GM21529 (cell line): ENCODE data around the gene RSU1.
A peak's percentile ranks its signal among the peaks of the same experiment; 100 is the strongest.
"Not testable (repeated sequence)": the region's sequence is repeated elsewhere in the genome, so short reads cannot be mapped to it uniquely, and the experiment has no call there.

Experiments used
- ATAC-seq: cut with Tn5 transposase; IDR thresholded peaks from one replicate; pipeline ENCODE4 v1.9.1; 2021; ENCODE audit not compliant: unreplicated experiment

The RSU1 gene

DNA sequence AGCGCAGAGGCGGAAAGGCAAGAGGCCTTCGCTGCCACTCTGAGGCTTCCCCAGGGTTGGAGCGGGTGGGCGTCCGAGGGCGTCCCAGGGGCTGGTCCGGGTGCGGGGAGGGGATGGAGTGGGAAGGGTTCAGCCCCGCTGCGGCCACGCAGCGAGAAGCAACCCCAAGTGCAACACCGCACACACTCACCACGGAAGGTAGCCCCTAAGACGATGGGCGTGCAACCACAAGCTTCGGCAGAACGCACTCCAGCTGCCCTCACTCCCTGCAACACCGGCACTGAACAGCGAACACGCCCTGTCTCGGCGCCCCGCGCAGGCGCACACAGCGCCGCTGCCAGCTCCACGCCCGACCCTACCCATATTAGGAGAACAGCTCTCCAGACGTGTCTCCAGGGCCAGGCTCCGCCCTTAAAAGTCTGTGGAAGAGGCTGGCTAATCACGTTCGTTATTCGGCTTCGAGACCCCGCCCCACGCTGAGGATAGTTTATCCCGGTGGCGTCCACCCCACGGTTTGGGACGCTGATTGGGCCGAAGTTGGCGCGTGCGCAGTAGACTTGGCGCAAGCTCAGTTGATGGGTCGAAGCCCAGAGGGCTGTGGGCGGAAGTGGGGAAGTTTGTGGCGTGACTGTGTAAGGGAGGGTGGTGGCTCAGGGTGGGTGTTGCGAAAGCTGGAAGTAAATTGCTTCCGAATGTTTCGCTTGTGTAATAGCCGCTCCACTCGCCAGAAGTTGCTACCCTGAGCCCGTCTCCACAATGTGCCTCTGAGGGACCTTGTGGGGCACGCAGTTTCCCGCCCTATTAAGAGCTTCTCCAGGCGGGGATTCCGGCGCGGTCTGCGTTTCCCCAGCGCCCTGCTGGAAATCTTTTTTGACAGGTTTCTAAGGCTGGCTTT is at the start of gene RSU1:
TSS of gene RSU1 (minus strand) at position 300 of the 895 bp plus-strand sequence. CDS start 343 bp downstream, outside the sequence.
- peak; percentile 99 for ATAC-seq

DNA sequence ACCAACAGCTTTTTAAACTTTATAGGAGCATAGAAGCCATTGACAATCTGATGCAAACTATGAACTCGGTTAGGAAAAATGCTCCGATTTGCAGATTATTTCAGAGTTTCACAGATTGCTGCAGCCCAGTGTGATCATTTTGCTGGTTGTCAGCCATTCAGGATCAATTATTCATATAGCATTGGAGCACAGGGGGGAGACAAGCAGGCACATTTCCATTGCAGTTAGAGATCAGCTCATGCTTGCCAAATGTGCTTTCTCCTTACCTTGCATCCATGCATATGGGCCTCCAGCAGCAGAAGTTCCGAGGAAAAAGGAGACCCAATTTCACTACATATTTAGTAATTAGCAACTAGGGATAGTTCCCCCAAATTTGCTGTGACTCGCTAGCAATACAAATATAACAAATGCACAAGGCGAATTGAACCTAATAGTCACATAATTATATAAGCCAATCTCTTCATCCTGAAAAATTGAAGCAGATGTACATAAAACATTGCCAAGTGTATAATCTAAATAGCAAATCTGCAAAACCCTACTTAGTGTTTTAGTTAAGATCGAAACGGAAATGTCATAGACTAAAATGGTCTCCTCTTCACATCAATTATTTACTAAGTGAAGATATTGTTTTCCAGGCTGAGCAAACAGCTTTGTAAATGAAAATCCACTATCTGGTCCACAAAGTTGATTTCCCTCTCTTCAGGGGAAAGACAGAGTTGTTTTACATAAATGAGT is 49.5 kb upstream of the RSU1 start:
- ATAC-seq, result no peak

DNA sequence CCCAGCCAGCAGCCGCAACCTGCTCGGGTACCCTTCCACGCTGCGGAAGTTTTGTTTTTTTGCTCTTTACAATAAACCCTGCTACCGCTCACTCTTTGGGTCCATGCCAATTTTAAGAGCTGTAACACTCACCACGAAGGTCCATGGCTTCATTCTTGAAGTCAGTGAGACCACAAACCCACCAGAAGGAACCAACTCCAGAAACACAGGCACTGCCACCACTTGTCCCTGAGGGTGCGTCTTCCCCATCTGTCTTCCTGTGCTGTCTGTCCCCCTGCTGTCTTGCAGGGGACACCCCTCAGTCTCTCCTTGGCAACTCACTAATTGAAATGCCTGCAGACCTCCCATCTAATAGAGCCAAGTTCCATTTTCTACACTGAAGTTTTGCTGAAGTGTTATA is 48.5 kb upstream of the RSU1 start:
- no peak for ATAC-seq

DNA sequence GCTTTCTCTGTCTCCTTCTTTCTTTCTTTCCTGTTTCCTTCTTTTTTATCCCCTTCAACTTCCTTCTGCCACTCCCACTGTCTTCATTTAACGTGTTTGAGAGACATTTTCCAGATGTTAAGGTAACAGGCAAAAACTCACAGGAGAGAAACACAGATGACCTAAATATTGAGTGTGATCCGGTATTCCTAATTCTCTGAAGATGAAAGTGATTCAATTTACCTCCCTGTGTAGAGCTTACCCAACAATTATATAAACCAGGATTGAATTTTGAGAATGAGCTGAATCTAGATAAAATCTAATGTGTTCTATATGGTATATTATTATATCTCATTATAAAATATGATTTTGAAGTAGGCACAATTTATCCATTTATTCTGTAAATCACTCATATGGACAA is 46.5 kb upstream of the RSU1 start:
- ATAC-seq, result no peak

DNA sequence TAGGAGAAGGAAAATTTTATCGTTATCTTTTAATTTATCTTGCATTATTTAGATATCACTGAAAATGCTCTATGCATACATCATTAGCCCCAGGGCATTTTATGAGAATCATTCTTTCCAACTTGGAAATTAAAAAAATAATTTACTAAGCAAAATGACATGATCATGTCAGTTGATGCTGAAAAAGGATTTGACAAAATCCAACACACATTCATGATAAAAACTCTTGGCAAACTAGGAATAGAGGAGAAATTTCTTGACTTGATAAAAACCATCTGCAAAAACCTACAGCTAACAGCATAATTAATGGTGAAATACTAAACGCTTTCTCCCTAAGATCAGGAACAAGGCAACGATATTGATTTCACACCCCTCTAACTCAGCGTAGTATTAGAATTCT is 40.2 kb upstream of the RSU1 start:
- ATAC-seq, result no peak

DNA sequence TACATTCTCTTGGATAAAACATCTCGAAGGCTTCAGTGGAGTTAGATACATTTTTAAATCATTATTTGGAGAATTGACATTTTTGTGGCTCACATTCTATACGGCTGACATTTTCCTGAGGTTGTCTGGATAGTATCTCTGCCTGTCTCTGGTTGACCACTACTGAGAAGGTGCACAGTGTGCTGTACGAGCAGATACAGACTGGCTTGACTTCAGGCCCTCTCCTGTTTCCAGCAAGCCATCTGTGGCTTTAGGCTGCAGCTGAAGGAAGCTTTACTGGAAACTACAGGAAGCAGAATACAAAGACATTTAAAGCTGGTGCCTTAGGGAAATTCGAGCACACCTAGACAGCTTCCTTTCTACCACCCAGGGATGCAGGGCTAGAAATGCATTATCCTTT is 39.3 kb upstream of the RSU1 start:
- ATAC-seq, result no peak

DNA sequence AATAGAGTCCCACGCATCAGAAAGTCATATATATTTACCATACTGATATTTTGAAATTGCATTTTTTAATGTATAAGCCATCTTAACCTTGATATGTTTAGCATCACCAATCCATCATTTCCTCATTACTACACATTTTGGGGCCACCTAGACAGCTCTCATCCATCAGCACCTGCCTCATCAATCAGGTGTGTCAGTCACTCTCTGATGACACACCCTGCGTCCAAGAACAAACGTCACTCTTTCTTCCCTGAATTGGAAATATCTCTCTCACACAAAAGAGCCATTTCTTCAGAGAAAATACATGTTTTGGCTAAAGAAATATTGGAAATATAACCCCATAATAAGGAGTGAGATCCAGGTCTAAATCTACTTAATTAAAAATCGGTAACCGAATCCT is 38.9 kb upstream of the RSU1 start:
- no peak for ATAC-seq

DNA sequence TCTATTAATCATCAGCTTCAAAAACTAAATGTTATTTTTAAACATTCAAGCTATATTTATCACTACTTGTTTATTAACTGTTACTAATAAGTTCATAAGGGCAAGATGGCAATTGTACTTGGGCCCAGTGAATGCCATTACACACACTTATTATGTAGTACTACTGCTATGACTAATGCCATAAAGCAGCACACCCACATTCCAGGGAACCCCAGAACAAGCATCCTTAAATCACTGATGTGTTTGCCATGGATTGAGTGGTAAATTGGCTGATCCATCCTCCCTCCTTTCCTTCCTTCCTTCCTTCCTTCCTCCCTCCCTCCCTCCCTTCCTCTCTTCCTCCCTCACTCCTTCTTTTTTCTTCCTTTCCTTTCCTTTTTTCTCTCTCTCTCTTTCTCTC is 37.4 kb upstream of the RSU1 start:
- ATAC-seq, result no peak

DNA sequence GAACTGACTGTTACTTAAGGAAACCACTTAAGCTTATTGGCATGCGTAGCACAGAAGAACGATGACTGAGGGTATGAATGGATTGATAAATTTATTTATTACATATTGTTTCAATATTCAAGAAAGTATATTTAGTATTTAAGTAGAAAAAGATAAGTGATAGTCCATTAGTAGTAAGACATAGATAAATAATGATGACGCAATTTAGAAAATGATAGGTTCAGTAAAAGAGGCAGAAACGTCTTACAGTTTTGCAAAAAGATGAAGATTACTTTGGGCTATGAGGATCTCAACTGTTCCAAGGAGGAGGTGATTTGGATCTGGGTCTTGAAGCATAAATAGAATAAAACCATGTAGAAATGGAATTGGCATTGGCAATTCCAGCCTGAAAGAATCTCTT is 36.6 kb upstream of the RSU1 start:
- no peak for ATAC-seq

DNA sequence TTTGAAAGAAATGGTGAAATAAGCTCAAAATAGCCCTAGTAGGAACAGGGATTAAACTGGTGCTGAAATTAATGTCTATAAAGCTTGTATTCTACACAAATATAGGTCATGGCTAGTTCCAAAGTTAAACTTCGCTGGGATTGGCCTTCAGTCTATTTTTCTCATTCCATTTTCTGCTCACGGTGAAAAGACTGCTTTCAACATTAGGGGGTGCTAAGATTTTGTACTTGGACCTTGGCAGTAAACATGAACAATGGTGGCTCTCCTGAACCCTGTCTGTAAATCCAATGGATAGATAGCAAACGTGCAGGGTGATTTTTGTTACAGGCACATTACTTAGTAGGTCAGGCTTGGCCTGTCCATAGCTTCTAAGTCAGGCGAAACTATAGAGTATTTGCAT is 36.0 kb upstream of the RSU1 start:
- ATAC-seq, result no peak

DNA sequence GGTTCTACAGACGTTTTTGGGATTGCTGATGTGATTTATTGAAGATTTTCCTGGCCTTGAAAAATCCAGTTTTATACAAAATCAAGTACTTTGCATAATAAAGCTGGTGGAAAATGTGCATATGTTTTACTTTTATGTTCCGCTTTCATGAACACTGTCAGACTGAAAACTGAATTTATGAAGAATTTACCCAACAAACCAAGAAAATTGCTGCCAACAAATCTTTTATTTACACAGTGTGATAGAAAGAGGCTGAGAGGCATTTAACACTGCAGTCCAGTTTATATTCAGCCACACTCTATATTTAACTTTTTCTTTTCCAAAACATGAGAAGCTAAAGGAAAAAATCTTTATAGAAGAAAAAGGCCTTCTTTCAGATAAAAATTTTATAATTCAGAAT is 35.4 kb upstream of the RSU1 start:
- ATAC-seq, result no peak

DNA sequence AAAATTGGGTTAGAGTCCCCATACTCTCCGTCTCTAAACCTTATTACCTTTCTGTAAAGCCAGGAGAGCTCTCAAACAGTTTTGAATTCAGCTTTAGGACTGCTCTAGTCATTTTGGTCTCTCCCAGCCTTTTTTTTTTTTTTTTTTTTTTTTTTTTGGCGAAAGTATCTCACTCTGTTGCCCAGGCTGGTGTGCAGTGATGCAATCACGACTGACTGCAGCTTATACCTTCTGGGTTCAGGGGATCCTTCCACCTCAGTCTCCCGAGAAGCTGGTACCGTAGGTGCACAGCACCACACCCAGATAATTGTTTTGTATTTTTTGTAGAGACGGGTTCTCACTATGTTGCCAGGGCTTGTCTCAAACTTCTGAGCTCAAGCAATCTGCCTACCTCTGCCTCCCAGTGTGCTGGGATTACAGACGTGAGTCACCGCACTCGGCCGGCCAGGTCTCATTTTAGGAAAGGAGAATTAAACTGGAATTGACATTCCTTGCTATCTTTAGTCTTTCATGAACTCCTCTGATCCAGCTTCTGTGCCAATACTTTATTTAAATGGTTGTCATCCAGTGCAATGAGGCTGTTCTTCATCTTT is 31.4 kb upstream of the RSU1 start:
- no peak for ATAC-seq

DNA sequence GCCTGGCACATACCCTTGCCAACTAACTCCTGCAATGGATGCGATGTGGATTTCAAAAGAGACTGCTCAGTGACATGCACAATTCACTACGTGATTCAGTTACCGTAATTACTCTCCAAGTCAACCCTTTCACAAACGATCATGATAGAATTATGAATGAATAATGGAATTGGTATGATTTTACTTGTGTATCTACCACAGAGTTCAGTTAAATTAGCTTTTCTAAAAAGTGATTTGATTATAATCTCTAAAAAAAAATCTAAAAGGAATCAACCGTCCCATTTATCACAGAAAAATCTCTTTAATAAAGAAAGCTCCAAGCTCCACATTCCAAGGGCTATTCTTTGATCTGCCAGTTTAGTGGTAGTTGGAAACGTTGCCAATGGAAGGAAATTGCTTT is 30.4 kb upstream of the RSU1 start:
- no peak for ATAC-seq

DNA sequence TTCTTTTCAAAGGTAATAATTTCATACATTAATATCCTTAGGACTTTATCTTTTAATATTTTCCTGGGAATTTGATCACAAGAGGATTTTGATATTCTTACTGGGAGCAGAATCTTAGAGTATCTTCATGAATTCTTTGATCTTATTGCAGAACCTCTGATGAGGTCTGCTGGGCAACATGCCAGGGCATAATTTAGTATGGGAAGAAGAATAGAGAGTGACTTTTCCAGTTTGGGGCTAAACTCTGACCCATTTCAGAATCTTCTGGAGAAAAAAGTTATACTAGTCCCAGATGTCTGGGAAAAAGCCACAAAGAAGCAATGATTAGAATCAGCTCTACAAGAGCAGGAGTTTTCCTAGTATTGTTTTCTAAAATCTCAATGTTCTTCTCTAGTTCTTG is 28.0 kb upstream of the RSU1 start:
- no peak for ATAC-seq

DNA sequence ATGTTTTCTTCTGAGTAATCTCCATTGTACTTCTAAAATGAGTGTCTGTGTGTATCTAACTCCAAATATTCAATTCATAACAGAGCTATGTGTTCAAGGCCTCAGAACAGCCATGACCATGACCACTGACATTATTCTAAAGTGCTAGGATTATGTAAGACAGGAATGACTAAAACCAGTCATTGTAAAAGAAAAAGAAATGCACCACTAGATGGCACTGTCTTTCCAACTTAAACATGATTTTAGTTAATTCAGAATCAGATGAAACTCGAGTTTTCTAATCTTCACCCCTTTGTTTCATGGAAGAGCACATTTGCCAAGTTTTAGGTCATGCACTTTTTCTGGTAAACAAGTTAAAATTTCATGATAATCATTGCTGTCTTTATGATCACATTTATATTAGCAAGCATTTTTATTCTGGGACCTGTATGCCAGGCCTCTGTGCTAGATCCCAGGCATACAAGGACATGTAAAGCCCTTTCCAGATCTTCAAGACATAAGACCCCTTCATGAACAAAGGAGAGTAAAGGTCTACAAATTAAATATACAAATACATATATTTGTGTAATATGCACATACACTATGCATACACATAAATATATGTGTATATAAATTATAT is 26.1 kb upstream of the RSU1 start:
- ATAC-seq, result peak; percentile 66

DNA sequence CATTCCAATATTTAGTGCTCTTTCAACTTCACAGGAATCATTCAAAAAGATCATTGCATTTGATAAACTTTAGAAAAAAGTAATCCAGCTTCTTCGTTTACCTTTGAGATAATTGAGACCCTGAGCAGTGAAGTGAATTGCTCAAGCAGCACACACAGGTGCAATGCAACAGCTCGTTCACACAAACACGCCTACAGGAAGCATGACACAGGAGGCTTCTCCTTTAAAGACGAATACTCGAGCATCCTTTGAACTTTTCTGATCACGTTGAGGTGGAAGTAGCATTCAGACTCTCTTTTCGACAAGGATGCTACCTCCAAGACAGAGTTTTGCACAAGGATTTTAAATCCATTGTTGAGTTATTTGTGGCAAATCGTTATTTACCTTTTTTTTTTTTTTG is 18.0 kb upstream of the RSU1 start:
- ATAC-seq, result no peak

DNA sequence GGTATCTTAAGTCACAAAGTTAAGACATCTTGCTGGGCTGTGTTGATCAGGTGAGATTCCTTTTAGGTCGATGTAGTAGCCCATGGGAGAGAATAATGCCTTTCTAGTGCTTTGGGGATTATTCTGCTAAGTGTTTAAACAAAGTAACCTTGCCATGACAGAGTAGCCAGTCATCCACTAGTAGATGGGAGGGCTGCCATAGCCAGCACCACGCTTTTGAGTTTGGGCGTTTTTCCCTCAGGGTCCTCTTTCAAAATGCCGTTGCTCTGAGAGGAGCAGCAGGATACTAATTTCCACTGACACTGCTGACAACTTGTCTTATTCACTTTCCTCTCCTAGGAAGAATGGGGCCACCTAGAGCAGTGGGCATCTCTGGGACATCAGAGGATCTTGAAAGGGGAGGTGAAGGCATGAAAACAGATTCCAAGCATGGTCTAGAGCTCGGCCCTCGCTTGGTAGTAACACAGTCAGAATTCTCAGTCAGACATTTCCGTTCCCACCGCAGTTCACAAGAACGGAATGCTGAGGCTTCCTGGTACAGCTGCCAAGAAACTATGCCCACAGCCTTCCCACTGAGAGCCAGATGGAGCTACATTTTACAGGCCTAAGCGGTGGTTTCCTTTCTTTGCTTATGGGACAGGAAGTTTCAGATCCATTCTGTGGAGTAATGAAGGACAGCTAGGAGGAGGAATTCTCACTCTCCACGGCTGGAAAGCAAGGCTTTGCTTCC is 15.3 kb upstream of the RSU1 start:
- ATAC-seq, result no peak

DNA sequence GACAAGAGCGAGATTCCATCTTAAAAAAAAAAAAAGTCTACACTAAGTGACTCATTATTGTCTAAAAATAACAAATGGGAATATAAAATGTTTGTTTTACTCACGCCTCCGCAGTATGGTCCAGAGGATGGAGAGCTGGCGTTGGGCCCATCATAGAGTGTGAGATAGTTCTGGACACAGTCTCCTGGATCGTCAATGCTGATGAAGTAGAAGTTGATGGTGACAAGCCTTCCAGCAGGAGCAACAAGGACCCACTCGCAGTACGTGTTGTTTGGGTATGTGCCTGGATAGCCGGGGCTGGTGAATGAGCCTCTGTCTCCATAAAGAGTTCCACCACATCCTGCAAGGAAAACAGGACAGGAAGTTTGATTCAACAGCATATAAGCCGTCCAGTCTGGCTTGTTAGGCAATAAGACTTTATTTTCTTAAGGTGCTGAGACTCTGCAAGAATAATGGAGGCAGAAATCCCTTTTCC is 11.5 kb upstream of the RSU1 start:
- ATAC-seq, result no peak

DNA sequence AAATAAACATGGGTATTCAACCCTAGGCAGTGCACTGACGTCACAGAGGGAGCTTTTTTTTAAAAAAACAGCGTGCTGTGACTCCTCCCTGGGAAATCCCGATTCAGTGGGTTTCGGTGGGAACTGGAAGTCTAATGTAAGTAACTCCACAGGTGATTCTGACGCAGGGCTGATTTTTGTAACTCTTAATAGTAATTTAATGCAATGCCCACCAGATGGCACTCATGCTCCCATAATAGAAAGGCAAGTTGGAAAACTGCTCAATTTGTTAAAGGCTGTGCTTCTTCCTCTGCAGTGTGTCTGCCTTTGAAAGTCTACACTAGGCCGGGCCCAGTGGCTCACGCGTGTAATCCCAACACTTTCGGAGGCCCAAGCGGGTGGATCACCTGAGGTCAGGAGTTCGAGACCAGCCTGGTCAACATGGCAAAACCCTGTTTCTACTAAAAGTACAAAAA is 10.9 kb upstream of the RSU1 start:
- peak; percentile 94 for ATAC-seq

DNA sequence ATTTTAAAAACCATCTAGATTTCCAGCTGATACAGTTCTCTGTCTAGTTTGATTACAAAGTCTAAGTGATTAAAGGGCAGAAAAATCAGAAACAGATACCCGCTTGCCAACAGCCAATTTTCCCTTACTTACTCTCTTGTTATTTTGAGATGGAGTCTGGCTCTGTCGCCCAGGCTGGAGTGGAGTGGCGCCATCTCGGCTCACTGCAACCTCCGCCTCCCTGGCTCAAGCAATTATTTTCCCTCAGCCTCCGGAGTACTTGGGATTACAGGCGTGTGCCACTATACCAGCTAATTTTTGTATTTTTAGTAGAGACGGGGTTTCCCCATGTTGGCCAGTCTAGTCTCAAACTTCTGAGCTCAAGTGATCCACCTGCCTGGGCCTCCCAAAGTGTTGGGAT is 10.2 kb upstream of the RSU1 start:
- ATAC-seq, result not testable (repeated sequence)
